HG03045 (cell line): ENCODE results near the gene RRAGB.
A peak's percentile ranks its signal among the peaks of the same experiment; 100 is the strongest.
"Not testable (repeated sequence)": the region's sequence is repeated elsewhere in the genome, so short reads cannot be mapped to it uniquely, and the experiment has no call there.

ENCODE experiments used
- ATAC-seq: cut with Tn5 transposase; IDR thresholded peaks from one replicate; pipeline ENCODE4 v1.9.1; 2021; ENCODE audit warnings: mild to moderate bottlenecking, moderate library complexity; ENCODE audit not compliant: unreplicated experiment

The RRAGB gene

DNA sequence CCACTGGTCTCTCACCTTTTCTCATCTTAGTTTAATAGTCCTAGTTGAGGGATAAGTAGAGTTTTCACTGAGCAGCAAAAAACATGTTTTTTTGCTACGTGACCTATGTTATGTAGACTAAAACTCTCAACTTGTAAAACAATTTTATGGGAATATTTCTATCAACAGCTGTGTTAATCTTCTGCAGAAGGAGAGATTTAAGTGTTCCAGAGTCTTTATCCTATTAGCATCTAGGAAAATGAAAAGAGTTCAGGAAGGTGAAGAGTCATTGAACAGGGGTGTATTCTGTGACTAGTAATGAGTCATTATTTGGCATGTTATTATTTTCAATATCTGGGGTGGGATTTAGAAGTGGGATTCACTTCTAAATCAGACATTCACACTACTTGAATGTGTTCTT, 41.9 kb downstream of the RRAGB start:
- ATAC-seq = no peak

DNA sequence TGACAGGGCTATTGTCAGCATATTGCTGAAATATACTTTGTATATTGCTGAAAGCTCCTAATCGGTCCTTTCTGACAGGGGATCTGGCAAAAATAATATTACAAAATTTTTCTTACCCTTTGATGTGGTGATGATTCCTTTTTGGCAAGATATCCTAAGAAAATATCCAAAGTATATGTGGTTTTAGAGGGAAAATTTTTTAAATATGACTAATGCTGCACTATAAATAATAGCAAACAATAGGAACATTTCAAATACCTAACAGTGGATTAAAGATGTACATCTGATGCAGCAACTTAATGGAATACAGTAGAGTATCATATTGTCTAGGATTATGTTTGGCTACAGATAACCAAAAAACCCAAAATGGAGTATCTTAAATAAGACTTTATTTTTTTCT, 49.6 kb downstream of the RRAGB start:
- ATAC-seq = no peak

DNA sequence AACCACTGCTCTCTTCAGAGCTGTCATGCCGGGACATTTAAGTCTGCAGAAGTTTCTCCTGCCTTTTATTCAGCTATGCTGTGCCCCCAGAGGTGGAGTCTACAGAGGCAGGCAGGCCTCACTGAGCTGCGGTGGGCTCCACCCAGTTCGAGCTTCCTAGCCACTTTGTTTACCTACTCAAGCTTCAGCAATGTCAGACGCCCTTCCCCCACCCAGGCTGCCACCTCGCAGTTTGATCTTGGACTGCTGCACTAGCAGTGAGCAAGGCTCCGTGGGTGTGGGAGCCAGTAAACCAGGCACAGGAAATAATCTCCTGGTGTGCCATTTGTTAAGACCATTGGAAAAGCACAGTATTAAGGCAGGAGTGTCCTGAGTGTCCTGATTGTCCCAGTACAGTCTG, 56.9 kb downstream of the RRAGB start:
- ATAC-seq = not testable (repeated sequence)

DNA sequence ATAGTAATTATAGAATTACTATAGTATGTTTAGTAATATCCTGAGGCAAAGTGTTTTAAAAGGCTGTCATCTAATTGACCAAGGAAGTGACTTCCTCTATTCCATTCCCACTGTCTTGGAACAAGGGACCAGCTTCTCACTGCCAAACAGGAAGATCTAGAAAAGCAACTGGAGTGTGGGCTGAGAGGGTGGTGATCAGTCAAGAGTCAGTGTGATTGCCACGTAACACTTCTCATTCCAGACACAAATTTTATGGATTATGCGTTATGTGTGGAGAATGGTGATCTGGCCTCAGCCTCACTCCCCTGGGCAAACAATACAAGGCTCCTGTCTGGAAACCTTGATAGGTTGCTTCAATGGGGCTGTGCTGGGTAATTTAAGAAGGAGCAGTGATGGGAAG, 60.0 kb downstream of the RRAGB start:
- ATAC-seq = no peak

DNA sequence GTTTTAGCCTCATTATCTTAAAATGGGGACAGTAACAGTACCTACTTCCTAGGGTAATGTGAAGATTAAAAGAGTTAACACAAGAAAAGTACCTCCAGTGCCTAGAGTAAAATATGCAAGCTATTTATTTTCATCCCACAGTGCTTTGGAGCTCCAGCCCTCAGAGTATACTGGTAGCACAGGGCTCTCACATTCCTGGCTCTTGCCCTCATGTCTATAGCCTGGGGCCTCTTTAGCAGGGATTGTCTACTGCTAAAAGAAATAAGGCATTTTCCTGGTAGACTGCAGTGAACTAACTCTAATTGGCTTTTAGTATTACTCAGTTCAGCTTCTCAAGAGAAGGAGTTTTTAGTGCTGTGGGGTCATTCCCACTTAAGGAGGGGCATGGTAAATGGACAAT, 60.8 kb downstream of the RRAGB start:
- no peak for ATAC-seq

DNA sequence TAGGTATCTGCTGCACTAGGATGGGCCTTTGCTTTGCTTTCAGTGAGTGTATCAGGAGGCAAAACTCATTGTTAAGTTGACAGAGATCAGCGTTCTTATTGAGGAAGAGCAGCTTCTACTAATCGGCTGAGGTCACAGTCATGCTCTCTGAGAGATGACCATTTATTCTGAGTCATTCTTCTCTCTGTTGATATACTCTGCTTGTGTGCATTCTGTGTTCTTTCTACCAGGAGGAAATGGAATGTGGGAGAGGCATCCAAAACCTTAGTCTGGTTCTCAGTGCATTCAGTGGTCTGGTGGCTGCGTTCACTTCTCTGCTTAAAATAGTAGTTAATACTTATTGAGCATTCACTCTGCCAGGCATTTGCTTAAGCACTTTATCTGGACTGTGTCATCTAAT, 66.2 kb downstream of the RRAGB start:
- no peak for ATAC-seq

DNA sequence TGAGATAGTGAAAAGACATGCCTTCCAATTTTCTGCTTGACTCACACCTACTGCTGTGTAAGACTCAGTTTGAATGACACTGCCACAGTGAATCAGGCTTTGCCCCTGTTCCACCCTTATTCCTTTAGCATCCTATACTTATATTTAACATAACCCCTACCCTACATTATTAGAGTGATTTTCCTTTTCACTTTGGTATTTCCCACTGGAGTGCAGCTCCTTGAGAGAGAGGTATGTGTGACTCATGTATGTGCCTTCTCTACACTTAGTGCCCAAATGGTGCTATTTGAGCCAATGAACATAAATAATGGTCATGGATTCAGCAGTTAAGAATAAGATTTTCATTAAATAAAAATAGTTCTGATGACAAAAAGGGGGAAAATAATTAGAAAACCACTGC, 69.5 kb downstream of the RRAGB start:
- ATAC-seq = no peak

DNA sequence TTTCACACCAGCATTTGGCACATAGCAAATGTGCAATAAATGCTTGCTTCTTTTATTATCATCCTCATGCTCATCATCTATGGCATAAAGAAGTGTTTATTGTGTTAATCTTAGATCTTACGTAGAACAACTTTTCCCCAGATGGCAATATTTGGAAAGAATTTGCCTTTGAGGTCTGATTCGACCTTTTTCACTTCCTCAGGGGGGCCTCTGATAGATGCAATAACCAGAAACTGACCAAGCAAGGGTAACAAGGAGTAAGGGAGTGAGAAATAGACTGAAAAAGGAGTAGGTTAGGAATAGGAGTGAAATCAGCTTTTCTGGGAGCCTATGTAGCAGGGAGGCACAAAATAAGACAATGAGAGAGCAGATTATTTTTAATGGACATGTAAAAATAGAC, 70.2 kb downstream of the RRAGB start:
- ATAC-seq = no peak

DNA sequence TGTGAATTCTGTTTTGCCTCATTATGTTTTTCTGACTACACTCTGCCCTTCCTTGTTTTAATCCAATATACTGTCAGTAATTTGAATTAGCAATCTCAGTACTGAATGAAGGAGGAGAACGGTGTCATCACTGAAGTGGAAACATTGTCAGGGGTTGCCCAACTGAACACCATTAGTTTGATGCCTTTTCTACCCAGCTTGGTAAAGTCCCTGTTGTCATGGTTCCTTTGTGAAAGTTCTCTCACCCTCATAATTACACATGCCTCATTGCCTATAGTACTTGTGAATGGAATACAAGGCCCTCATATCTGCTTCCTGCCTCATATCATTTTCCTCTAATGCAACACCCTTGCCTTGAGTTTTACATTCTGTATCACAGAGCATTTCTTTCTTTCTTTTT, 76.9 kb downstream of the RRAGB start:
- peak; percentile 75 for ATAC-seq

DNA sequence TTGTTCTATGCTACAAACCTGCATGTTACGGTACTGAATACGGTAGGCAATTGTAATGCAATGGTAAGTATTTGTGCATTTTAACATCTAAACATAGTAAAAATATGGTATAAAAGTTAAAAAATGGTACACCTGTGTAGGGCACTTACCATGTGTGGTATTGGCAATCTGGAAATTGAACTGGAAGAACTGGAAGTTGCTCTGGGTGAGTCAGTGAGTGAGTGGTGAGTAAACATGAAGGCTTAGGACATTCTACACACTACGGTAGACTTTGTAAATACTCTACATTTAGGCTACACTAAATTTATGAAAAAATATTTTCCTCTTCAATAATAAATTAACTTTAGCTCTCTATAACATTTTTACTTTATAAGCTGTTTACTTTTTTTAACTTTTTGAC, 78.9 kb downstream of the RRAGB start:
- no peak for ATAC-seq

DNA sequence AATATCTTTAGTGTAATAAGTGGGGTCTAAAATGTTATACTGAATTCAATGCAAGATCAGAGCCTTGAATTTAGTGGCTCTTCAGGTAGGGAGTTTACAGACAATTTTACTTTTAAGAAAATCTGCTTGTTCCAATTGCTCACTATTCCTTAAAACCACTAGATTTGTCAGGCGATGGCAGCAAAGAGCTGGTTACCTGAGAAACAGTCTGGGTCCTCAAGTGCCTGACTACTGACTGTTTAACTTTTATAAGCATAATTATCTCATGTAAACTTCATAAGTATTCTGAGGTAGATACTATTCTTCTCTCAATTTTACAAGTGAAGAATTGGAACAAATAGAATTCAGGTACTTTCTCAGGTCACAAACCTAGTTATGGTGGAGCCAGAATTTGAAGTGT, 84.3 kb downstream of the RRAGB start:
- no peak for ATAC-seq
